Karpas-422 (cell line): ENCODE data around the gene SEMG2. TPM values are rescaled to one million over a fixed set of nuclear protein-coding genes. Genes with fewer than 3 reads are reported as not detected.

Experiments
- DNase-seq: peaks from one replicate; pipeline ENCODE4 v3.0.0-alpha.2; 2015
- H2AFZ ChIP-seq: fragments of 200-600 bp; sonication (generic); 2 replicates; pipeline ENCODE4 v1.6.1; 2014; ENCODE audit warnings: antibody characterized with exemption, low read length, mixed read lengths
- H3K27ac ChIP-seq: fragments of 200-600 bp; sonication (generic); 2 replicates; pipeline ENCODE4 v1.5.1; 2014; ENCODE audit warnings: mild to moderate bottlenecking, low read length, moderate library complexity
- H3K27me3 ChIP-seq: fragments of 200-600 bp; sonication (generic); 2 replicates; pipeline ENCODE4 v1.6.1; 2014; ENCODE audit warnings: low read length, mixed read lengths
- H3K36me3 ChIP-seq: fragments of 200-600 bp; sonication (generic); 2 replicates; pipeline ENCODE4 v1.6.1; 2014; ENCODE audit warnings: low read length, mixed read lengths; ENCODE audit not compliant: insufficient read depth
- H3K4me1 ChIP-seq: fragments of 200-600 bp; sonication (generic); 2 replicates; pipeline ENCODE4 v1.6.1; 2014; ENCODE audit warnings: mild to moderate bottlenecking, low read length, mixed read lengths
- H3K4me2 ChIP-seq: fragments of 200-600 bp; sonication (generic); 2 replicates; pipeline ENCODE4 v1.6.1; 2014; ENCODE audit warnings: low read length, low read depth, mild to moderate bottlenecking; ENCODE audit not compliant: poor library complexity, severe bottlenecking
- H3K4me3 ChIP-seq: fragments of 200-600 bp; sonication (generic); 2 replicates; pipeline ENCODE4 v1.5.1; 2014; ENCODE audit warnings: mild to moderate bottlenecking, antibody characterized with exemption, low read length, mixed read lengths
- H3K79me2 ChIP-seq: fragments of 200-600 bp; sonication (generic); 2 replicates; pipeline ENCODE4 v1.6.1; 2014; ENCODE audit warnings: mild to moderate bottlenecking, low read length, mixed read lengths
- H3K9ac ChIP-seq: fragments of 200-600 bp; sonication (generic); 2 replicates; pipeline ENCODE4 v1.6.0; 2014; ENCODE audit warnings: low read length
- H3K9me2 ChIP-seq: fragments of 200-600 bp; sonication (generic), shearing (Covaris generic); replicated peaks from 2 replicates; pipeline ENCODE4 v1.6.0; 2014; ENCODE audit warnings: mild to moderate bottlenecking, low read length, moderate library complexity; ENCODE audit not compliant: insufficient read depth
- H3K9me3 ChIP-seq: fragments of 300-700, 200-600 bp; sonication (generic); 2 replicates; pipeline ENCODE4 v1.6.1; 2014; ENCODE audit warnings: low read length, mixed read lengths
- H4K20me1 ChIP-seq: fragments of 200-600 bp; sonication (generic); 2 replicates; pipeline ENCODE4 v1.6.1; 2014; ENCODE audit warnings: mild to moderate bottlenecking, antibody characterized with exemption, low read length, low read depth; ENCODE audit not compliant: insufficient read depth
- total RNA-seq: library from RNA; depleted of rRNA; stranded (reverse); fragments of >200 nt; shearing (Covaris generic); gene quantifications from 2 replicates; pipeline ENCODE4 v1.2.3, GENCODE V29; 2014; ENCODE audit warnings: low replicate concordance

Gene SEMG2
- total RNA-seq, 1 experiment from 2014 or later = not detected

DNA sequence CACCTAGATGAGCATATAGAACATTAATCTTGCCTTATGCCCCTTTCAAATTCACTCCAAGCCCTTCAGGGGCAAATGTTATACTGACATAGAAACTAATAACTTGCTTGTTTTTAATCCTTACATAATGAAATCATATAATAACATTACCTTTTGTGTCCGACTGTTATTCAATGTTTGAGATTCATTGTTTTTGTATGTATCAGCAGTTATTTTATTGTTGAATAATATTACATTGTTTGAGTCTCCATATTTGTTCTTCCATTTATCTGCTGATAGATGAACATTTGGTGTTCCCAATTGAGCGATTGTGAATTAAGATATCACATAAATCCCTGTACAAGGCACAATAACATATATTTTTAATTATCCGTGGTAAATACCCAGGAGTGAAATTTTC is 8.3 kb upstream of the SEMG2 start:
- Histone ChIP-seq H3K4me2 (no peak overlapping the region), H4K20me1 (no peaks in the 10 kb centered on the region), H3K9ac (no peak overlapping the region), H3K79me2 (no peaks in the 10 kb centered on the region), H3K9me2 (no peaks in the 10 kb centered on the region), H3K36me3 (no peaks in the 10 kb centered on the region), H3K4me3 (no peak overlapping the region), H3K27me3 (no peaks in the 10 kb centered on the region), H3K9me3 (no peaks in the 10 kb centered on the region), H2AFZ (no peak overlapping the region), H3K27ac (no peak overlapping the region), H3K4me1 (no peaks in the 10 kb centered on the region)
- DNase-seq = no peak

DNA sequence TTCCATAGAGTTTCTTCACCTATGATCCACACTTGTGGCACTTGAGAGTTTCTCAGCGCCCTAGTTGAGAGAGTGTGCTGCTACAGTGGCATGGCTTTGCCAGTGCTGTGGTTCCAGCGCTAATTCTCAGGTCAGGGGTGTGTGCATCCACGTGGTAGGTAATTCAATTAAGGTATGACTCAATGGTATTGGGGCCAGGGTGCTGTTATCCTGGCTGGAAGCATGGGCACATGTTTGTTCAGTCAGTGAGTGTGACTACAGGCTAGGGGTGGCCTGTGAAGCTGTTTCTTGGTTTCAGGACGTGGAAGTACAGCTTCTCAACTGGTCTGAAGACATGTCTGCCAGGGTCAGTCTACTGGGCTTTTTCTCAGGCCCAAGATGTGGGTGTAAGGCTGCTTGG is 3.0 kb upstream of the SEMG2 start:
- Histone ChIP-seq H3K4me1 (no peaks in the 10 kb centered on the region), H3K9ac (no peak overlapping the region), H3K4me2 (no peak overlapping the region), H3K4me3 (no peak overlapping the region), H3K27me3 (no peaks in the 10 kb centered on the region), H2AFZ (no peak overlapping the region), H4K20me1 (no peaks in the 10 kb centered on the region), H3K79me2 (no peaks in the 10 kb centered on the region), H3K9me3 (no peaks in the 10 kb centered on the region), H3K27ac (no peak overlapping the region), H3K9me2 (no peaks in the 10 kb centered on the region), H3K36me3 (no peaks in the 10 kb centered on the region)
- no peak for DNase-seq

DNA sequence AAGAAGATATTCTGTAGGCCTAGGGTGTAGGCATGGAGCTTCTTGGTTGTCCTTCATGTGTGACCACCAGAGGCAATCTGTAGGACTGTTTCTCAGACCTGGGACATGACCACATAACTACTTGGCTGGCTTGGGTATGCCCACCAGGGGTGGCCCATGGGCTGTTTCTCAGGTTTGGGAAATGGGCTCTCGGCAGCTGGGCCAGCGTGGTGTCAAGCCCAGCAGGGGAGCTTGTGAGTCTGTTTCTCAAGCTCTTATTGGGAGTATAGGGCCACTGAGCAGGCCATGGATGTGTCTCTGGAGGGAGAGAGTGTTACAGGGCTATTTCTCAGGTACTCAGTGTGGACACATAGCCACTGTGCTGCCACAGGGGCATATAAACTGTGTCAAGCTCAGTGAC is 2.5 kb upstream of the SEMG2 start:
- no peak overlapping the region for H3K4me3 ChIP-seq
- H3K27me3 ChIP-seq = no peaks in the 10 kb centered on the region
- H3K79me2 ChIP-seq = no peaks in the 10 kb centered on the region
- no peak for DNase-seq
- H3K9me2 ChIP-seq = no peaks in the 10 kb centered on the region
- H4K20me1 ChIP-seq = no peaks in the 10 kb centered on the region
- no peak overlapping the region for H2AFZ ChIP-seq
- H3K9ac ChIP-seq = no peak overlapping the region
- H3K4me1 ChIP-seq = no peaks in the 10 kb centered on the region
- H3K36me3 ChIP-seq = no peaks in the 10 kb centered on the region
- H3K27ac ChIP-seq = no peak overlapping the region
- H3K9me3 ChIP-seq = no peaks in the 10 kb centered on the region
- no peak overlapping the region for H3K4me2 ChIP-seq

DNA sequence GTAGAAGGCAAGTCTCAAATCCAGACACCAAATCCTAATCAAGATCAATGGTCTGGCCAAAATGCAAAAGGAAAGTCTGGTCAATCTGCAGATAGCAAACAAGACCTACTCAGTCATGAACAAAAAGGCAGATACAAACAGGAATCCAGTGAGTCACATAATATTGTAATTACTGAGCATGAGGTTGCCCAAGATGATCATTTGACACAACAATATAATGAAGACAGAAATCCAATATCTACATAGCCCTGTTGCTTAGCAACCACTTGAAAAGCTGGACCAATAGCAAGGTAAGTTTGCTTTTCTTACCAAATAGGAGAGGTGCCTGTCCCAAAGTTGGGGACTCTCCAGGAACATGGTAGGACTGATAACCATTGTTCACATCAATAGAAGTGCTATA is 2.0 kb downstream of the SEMG2 start:
- Histone ChIP-seq H3K9me2 (no peaks in the 10 kb centered on the region), H3K4me2 (no peak overlapping the region), H4K20me1 (no peaks in the 10 kb centered on the region), H3K9me3 (no peaks in the 10 kb centered on the region), H3K9ac (no peak overlapping the region), H3K79me2 (no peaks in the 10 kb centered on the region), H2AFZ (no peak overlapping the region), H3K36me3 (no peaks in the 10 kb centered on the region), H3K4me3 (no peak overlapping the region), H3K27me3 (no peaks in the 10 kb centered on the region), H3K4me1 (no peaks in the 10 kb centered on the region), H3K27ac (no peak overlapping the region)
- DNase-seq = no peak

DNA sequence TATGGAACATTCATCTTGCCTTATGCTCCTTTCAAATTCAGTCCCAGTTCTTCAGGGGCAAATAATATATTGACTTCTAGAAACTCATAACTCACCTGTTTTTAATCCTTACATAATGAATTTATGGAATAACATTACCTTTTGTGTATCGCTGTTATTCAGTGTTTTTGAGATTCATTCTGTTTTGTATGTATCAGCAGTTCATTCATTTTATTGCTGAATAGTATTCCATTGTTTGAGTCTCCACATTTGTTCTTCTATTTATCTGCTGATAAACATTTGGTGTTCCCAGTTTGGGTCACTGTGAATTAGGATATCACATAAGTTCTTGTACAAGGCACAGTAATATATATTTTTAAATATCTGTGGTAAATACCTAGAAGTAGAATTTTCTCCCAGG is 5.1 kb downstream of the SEMG2 start:
- Histone ChIP-seq H3K4me2 (no peak overlapping the region), H3K9ac (no peak overlapping the region), H3K79me2 (no peaks in the 10 kb centered on the region), H3K27me3 (no peaks in the 10 kb centered on the region), H3K9me3 (no peaks in the 10 kb centered on the region), H4K20me1 (no peaks in the 10 kb centered on the region), H3K27ac (no peak overlapping the region), H2AFZ (no peak overlapping the region), H3K4me1 (peaks cover 4% of the 10 kb centered on the region; the same call in 1 of the 2 replicates), H3K36me3 (no peaks in the 10 kb centered on the region), H3K4me3 (no peak overlapping the region), H3K9me2 (no peaks in the 10 kb centered on the region)
- no peak for DNase-seq

DNA sequence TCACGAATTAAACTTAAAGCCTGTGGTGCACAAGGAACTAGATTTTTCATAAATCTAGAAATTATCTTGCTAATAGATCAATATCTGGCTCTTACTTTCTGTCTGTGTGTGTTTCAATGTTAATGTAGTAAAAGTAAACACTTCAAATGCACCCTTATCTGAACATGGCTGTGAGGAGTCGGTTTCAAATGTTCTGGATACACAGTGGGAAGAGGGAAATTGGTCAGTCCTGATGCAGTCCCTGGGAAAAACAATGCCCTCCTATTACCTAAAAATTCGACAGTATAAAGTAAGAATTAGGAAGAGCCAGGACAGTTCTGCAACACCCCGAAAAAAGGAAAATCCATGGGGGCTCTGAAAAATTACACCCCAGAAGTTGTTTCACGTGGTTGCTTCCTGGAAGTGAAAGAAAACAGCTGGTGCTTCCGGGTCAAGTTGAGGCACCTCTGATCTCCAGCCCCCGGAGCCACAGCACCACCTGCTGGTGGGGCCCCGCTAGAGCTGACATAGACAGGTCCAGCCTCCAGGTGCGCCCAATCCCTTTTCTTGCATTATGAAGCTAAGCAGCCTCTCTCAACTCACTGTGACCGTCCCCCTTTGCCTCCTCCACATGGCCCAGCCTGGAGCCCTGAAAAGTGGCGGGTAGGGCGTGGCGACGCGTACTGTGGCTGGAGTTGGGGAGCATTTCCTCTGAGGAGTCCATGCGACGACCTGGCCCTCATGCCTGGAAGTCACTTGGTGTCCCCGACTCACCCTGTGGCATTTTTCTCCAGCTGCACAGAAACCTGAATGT is 8.3 kb downstream of the SEMG2 start:
- Histone ChIP-seq H3K9ac (no peak overlapping the region), H3K4me2 (peak overlapping the region; percentile 42), H3K4me1 (peaks cover 4% of the 10 kb centered on the region; the same call in 1 of the 2 replicates), H3K9me2 (no peaks in the 10 kb centered on the region), H2AFZ (peak overlapping the region; percentile 95), H3K79me2 (no peaks in the 10 kb centered on the region), H3K9me3 (no peaks in the 10 kb centered on the region), H3K27ac (no peak overlapping the region), H4K20me1 (no peaks in the 10 kb centered on the region), H3K36me3 (no peaks in the 10 kb centered on the region), H3K27me3 (no peaks in the 10 kb centered on the region), H3K4me3 (peak overlapping the region; percentile 10; the same call in 1 of the 2 replicates)
- DNase-seq = peak; percentile 93

DNA sequence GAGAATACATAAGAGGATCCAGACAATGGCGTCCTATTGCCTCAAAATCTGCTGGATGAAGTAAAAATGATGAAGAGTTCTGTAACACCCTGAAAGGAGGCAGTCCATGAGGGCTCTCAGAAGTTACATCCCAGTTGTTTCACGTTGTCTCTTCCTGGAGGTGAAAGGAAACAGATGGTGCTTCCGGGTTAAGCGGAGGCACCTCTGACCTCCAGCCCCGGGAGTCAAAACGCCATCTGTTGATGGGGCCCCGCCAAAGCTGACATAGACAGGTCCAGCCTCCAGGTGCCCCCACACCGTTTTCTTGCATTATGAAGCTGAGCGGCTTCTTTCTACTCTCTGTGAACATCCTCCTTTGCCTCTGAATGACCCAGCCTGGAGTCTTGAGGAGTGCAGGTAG is 9.5 kb downstream of the SEMG2 start:
- H3K9me3 ChIP-seq = no peaks in the 10 kb centered on the region
- no peak overlapping the region for H3K27ac ChIP-seq
- H2AFZ ChIP-seq = no peak overlapping the region
- H3K9me2 ChIP-seq = no peaks in the 10 kb centered on the region
- H3K9ac ChIP-seq = no peak overlapping the region
- no peaks in the 10 kb centered on the region for H3K79me2 ChIP-seq
- no peak for DNase-seq
- no peaks in the 10 kb centered on the region for H3K27me3 ChIP-seq
- no peak overlapping the region for H3K4me2 ChIP-seq
- no peaks in the 10 kb centered on the region for H3K36me3 ChIP-seq
- H3K4me3 ChIP-seq = no peak overlapping the region
- no peaks in the 10 kb centered on the region for H4K20me1 ChIP-seq
- peaks cover 4% of the 10 kb centered on the region; the same call in 1 of the 2 replicates for H3K4me1 ChIP-seq

DNA sequence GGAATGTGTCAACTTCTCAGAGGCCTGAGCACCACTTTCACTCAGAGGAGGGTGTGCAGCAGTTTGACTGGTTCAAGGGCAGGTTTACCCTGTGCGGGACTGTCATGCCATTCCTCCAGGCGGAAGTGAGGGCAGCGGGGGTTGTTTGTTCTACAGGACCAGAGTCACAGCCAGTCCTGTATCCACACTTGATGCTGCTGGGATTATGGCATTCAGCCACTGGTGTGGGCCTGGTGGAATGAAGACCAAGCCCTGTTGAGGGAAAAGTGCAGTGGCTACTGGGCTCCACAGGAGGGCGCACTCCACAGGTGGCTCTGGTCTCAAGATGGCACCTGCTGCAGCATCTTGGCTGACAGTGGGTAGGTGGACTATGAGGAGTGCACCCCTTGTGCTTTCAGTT is 14.8 kb downstream of the SEMG2 start:
- no peak overlapping the region for H2AFZ ChIP-seq
- H3K79me2 ChIP-seq = no peaks in the 10 kb centered on the region
- no peaks in the 10 kb centered on the region for H3K9me3 ChIP-seq
- H3K9me2 ChIP-seq = no peaks in the 10 kb centered on the region
- H4K20me1 ChIP-seq = no peaks in the 10 kb centered on the region
- H3K36me3 ChIP-seq = no peaks in the 10 kb centered on the region
- H3K4me3 ChIP-seq = no peak overlapping the region
- H3K4me1 ChIP-seq = no peaks in the 10 kb centered on the region
- no peak overlapping the region for H3K4me2 ChIP-seq
- no peak overlapping the region for H3K27ac ChIP-seq
- no peak overlapping the region for H3K9ac ChIP-seq
- peak; percentile 58 for DNase-seq
- H3K27me3 ChIP-seq = no peaks in the 10 kb centered on the region
